GM12891 (cell line): ENCODE data around the gene SLC24A3.

ENCODE experiments used
- POLR2A ChIP-seq: IDR thresholded peaks from 2 replicates; pipeline ENCODE4 v1.6.1; 2011; ENCODE audit warnings: low read depth, low read length, control low read depth
- POLR2AphosphoS5 ChIP-seq: IDR thresholded peaks from 2 replicates; pipeline ENCODE4 v1.6.1; 2011; ENCODE audit warnings: low read depth, low read length, control low read depth

- TF ChIP-seq POLR2AphosphoS5 = no peak
- no peak for TF ChIP-seq POLR2A
Observed at GRCh38 chr20:19648024-19648423, 435.6 kb downstream of the SLC24A3 start.
